Prostate gland (tissue), 2 donors: ENCODE results near the gene RNF114.
"Not testable (repeated sequence)": the region's sequence is repeated elsewhere in the genome, so short reads cannot be mapped to it uniquely, and the experiment has no call there.

Experiments used
- POLR2A ChIP-seq: fragments of 450-650 bp; IDR thresholded peaks from one replicate; pipeline ENCODE4 v1.6.1; 2016; ENCODE audit warnings: antibody characterized with exemption, mild to moderate bottlenecking
- POLR2AphosphoS5 ChIP-seq: sonication (generic); formaldehyde crosslinking; IDR thresholded peaks from one replicate; pipeline ENCODE4 v1.6.1; 2017; ENCODE audit warnings: antibody characterized with exemption
- TF ChIP-seq, protein P1 (sequence below), 4 experiments: fragments of 200-600 bp in 2 of 4; fragments of 450-650 bp in 2 of 4; sonication (generic) in 2 of 4; IDR thresholded peaks; 1 replicate in 3 of 4; 2 replicates in 1 of 4; pipeline ENCODE4 v1.5.1; 2016 to 2019; ENCODE audit warnings: antibody characterized with exemption in 4 of 4, mild to moderate bottlenecking in 2 of 4, moderate library complexity in 2 of 4

DNA sequence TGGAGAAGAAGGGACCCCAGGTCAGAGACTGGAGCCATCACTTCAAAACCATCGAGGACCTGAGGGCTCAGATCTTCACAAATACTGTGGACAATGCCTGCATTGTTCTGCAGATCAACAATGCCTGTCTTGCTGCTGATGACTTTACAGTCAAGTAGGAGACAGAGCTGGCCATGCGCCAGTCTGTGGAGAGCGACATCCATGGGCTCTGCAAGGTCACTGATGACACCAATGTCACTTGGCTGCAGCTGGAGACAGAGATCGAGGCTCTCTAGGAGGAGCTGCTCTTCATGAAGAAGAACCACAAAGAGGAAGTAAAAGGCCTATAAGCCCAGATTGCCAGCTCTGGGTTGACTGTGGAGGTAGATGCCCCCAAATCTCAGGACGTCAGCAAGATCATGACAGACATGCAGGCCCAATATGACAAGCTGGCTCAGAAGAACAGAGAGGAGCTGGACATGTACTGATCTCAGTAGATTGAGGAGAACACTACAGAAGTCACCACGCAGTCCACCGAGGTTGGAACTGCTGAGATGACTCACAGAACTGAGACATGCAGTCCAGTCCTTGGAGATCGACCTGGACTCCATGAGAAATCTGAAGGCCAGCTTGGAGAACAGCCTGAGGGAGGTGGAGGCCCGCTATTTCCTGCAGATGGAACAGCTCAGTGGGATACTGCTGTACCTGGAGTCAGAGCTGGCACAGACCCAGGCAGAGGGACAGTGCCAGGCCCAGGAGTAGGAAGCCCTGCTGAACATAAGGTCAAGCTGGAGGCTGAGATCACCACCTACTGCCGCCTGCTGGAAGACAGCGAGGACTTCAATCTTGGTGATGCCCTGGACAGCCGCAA lies 21.1 kb downstream of the RNF114 start:
- TF ChIP-seq, protein P1, sequence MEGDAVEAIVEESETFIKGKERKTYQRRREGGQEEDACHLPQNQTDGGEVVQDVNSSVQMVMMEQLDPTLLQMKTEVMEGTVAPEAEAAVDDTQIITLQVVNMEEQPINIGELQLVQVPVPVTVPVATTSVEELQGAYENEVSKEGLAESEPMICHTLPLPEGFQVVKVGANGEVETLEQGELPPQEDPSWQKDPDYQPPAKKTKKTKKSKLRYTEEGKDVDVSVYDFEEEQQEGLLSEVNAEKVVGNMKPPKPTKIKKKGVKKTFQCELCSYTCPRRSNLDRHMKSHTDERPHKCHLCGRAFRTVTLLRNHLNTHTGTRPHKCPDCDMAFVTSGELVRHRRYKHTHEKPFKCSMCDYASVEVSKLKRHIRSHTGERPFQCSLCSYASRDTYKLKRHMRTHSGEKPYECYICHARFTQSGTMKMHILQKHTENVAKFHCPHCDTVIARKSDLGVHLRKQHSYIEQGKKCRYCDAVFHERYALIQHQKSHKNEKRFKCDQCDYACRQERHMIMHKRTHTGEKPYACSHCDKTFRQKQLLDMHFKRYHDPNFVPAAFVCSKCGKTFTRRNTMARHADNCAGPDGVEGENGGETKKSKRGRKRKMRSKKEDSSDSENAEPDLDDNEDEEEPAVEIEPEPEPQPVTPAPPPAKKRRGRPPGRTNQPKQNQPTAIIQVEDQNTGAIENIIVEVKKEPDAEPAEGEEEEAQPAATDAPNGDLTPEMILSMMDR (IDR thresholded peaks at IDR 0.05): not testable (repeated sequence)
- TF ChIP-seq POLR2AphosphoS5, POLR2A: not testable (repeated sequence)
